NCI-H2196 treated with DMSO at 0.1 percent for 48 hours (cell line): Measurements from ENCODE around the gene RPS6KB1.
"Not testable (repeated sequence)": the region's sequence is repeated elsewhere in the genome, so short reads cannot be mapped to it uniquely, and the experiment has no call there.

ENCODE experiments used
- DNase-seq: peaks from one replicate; lab custom pipeline; 2025; ENCODE audit not compliant: unreplicated experiment; lab: John Stamatoyannopoulos, UW

The RPS6KB1 gene

DNA sequence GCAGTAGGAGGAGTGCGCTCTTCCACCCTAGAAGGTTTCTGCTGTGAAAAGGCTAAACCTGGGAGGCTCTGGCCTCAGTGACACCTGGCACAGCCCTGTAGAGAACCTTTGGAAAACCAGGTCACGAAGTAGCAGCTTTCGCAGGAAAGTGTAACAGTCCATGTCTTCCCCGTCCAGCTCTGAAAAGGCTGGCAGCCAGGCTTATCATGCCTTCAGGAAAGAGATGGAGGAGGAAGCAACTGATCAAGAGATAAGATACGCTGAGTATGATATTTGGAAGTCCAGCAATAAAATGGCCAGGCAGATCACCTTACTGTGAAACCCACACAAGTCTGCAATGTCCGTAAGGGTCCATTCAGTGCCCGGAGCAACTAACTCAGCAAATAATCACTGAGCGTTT lies 22.4 kb upstream of the RPS6KB1 start:
- DNase-seq: no peak

DNA sequence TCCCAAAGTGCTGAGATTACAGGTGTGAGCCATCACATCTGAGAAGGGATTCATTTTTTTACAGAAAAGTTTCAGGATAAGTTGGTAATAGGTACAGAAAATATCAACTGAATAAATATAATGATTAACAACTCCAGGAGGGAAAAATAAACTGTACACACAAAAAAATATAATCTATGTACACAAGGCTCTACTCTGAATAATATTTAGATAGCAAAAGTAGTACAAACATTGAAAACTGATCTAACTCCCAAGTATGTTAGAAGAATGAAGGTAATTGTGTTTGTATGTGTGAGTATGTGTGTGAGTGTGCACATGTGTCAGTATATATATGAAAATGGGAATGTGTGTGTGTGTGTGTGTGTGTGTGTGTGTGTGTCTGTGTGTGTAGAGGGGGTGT lies 20.6 kb upstream of the RPS6KB1 start:
- no peak for DNase-seq

GRCh38 chr17:59873414-59873813 lies 19.5 kb upstream of the RPS6KB1 start:
- DNase-seq: not testable (repeated sequence)

GRCh38 chr17:59874376-59874775 lies 18.5 kb upstream of the RPS6KB1 start:
- DNase-seq: no peak

DNA sequence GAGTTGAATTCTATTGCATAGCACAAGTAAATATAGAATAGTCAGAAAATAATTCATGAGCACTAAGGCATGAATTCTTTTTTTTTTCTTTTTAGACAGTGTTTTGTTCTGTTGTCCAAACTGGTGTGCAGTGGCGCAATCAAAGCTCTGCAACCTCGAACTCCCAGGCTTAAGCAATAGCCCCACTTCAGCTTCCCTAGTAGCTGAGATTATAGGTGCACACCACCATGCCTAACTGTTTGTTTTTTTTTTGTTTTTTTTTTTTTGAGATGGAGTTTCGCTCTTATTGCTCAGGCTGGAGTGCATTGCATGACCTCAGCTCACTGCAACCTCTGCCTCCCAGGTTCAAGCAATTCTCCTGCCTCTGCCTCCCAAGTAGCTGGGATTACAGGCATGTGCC lies 16.8 kb upstream of the RPS6KB1 start:
- DNase-seq: no peak

GRCh38 chr17:59877965-59878364 lies 15.0 kb upstream of the RPS6KB1 start:
- DNase-seq: no peak

DNA sequence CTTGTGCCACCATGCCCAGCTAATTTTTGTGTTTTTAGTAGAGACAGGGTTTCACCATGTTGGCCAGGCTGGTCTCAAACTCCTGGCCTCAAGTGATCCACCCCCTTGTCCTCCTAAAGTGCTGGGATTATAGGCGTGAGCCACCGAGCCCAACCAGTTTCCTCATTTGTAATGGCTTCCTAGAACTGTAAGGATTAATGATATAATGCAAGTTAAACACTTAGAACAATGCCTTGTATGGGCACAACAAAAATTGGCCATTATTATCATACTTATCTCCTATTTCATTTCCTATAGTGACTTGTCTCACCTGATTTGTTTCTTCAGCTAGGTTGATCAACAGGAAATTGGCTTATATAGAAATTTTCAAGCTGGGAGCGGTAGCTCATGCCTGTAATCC lies 14.3 kb upstream of the RPS6KB1 start:
- DNase-seq: no peak

DNA sequence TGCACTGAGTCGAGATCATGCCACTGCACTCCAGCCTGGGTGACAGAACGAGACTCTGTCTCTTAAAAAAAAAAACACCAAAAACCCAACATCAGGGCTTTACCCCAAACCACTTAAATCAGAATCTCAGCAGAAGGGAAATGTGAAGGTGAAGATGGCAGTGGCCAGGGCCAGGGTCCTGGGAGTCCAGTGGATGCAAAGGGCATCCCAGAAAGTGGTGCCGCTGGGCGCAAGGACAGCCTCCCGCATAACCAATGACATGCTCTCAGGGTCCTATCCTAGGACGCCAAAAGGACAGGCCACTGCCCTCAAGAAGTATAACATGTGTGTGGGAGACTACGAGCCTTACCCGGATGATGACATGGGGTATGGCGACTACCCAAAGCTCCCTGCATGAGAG lies 8.1 kb upstream of the RPS6KB1 start:
- DNase-seq: no peak

GRCh38 chr17:59888145-59888750 lies 4.7 kb upstream of the RPS6KB1 start:
- no peak for DNase-seq

DNA sequence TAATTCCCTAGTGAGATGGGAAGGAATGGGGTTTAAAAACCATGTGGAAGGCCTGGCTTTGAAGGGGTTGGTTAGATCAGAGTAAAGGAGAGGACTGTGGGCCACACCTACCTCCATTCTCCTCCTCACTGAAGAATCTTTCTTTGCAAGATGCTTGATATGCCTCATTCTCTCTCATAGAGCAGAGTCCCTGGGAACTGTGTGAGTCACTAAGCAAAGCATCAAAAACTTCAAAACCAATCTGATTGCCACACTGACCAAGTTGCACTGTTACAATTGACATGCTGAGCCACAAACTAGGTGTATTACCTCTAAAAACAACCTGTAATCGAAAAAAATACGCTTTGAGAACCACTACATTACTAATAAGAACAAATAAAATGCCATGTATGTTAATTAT lies 2.2 kb upstream of the RPS6KB1 start:
- DNase-seq: no peak

- DNase-seq: no peak
These were observed 534 bp upstream of the RPS6KB1 start for GRCh38 chr17:59892251-59892923.

- no peak for DNase-seq
These were observed 767 bp downstream of the RPS6KB1 start for GRCh38 chr17:59893676-59894100.

DNA sequence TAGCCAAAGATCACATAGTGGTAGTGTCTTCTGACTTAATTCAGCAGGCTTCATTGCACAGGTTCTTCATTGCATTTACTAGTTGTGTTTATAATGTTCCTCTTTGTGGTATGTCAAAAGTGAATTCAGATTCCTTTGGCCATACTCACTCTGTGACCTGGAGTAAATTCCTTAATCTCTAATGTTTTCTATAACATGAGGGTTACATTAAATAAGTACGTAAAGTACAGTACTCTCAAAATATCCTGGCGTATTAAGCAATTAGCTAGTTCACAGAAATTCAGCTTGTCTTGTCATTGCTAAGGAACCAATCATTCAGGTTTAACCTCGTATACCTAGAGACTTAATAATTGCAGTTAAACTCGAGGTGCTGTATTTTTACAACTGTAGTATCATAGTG lies 4.2 kb downstream of the RPS6KB1 start:
- DNase-seq: no peak

- peak; percentile 38 for DNase-seq
These were observed 6.2 kb downstream of the RPS6KB1 start for GRCh38 chr17:59899099-59899498.

- no peak for DNase-seq
These were observed 8.7 kb downstream of the RPS6KB1 start for GRCh38 chr17:59901604-59902003.

- DNase-seq: no peak
These were observed 10.5 kb downstream of the RPS6KB1 start for GRCh38 chr17:59903455-59903854.

DNA sequence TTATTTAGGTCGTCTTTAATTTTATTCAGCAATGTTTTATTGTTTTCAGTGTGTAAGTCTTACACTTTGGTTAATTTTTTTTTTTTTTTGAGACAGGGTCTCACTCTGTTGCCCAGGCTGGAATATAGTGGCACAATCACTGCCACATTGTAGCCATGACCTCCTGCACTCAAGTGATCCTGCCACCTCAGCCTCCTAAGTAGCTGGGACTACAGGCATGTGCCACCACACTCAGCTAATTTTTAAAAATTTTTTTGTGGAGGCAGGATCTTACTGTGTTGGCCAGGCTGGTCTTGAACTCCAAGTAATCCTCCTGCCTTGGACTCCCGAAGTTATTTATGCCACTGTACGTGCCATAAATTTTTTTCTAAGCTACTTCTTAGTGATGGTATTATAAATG lies 14.5 kb downstream of the RPS6KB1 start:
- DNase-seq: no peak

DNA sequence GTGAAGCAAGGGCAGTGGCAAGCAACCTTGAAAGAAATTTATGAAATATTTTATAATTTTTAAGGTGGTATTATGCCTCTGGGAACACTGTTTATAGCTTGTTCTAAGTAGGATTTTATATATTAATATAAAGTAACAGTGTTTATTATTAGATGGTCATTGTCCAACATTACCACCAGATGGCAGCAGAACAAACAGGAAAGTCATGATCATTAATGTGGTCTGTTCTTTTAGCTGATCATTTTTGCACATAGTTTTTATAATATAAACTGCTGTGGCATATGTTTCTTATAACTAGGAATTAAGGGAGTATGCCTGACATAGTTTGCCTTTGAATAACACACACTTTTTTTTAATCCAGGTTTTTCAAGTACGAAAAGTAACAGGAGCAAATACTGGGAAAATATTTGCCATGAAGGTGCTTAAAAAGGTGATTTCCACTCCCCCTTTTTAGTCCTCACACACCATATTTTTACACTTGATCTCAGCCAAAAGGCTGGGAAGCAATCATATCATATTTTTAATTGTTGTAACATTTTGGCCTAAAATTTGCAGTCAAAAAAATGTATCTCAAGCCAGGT lies 21.4 kb downstream of the RPS6KB1 start:
- peak; percentile 56 for DNase-seq

- no peak for DNase-seq
These were observed 23.5 kb downstream of the RPS6KB1 start for GRCh38 chr17:59916446-59916845.

DNA sequence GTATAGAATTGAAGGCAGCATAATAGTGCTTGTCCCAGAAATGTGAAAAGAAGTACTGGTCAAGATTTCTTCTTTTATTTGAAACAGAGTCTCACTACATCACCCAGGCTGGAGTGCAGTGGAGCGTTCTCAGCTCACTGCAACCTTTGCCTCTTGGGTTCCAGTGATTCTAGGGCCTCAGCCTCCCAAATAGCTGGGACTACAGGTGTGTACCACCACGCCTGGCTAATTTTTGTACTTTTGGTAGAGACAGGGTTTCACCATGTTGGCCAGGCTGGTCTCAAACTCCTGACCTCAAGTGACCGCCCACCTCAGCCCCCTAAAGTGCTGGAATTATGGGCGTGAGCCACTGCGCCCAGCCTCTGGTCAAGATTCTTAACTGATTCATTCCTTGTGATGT lies 27.7 kb downstream of the RPS6KB1 start:
- not testable (repeated sequence) for DNase-seq

- DNase-seq: not testable (repeated sequence)
These were observed 37.2 kb downstream of the RPS6KB1 start for GRCh38 chr17:59930121-59930520.

GRCh38 chr17:59930768-59931167 lies 37.8 kb downstream of the RPS6KB1 start:
- DNase-seq: not testable (repeated sequence)

GRCh38 chr17:59933317-59933716 lies 40.4 kb downstream of the RPS6KB1 start:
- DNase-seq: not testable (repeated sequence)
